Stomach smooth muscle (tissue), 2 donors: ENCODE data around the gene SLC13A4.
"Not testable (repeated sequence)": the region's sequence is repeated elsewhere in the genome, so short reads cannot be mapped to it uniquely, and the experiment has no call there.

Source experiments
- H3K27ac ChIP-seq: one replicate; pipeline ENCODE4 v1.7.0; 2013; ENCODE audit warnings: mild to moderate bottlenecking, low read length, inconsistent platforms
- H3K27me3 ChIP-seq, 2 donors: one replicate each; pipeline ENCODE4 v1.7.0; 2013; ENCODE audit warnings: low read length in 2 of 2; ENCODE audit not compliant: insufficient read depth in 2 of 2, control insufficient read depth in 1 of 2
- H3K36me3 ChIP-seq, 2 donors: one replicate each; pipeline ENCODE4 v1.7.0; 2013; ENCODE audit warnings: low read length in 2 of 2; ENCODE audit not compliant: control insufficient read depth in 2 of 2, insufficient read depth in 2 of 2
- H3K4me1 ChIP-seq: one replicate; pipeline ENCODE4 v1.7.0; 2013; ENCODE audit warnings: low read length; ENCODE audit not compliant: control insufficient read depth, insufficient read depth
- H3K4me3 ChIP-seq, 2 donors: one replicate each; pipeline ENCODE4 v1.7.0; 2013; ENCODE audit warnings: low read length in 2 of 2
- H3K9ac ChIP-seq, 2 donors: one replicate each; pipeline ENCODE4 v1.7.0; 2013; ENCODE audit warnings: low read length in 2 of 2, mild to moderate bottlenecking in 1 of 2
- H3K9me3 ChIP-seq, 2 donors: one replicate each; pipeline ENCODE4 v1.7.0; 2013; ENCODE audit warnings: low read length in 2 of 2; ENCODE audit not compliant: control insufficient read depth in 2 of 2
- donor health status: healthy.
- donor health status: Pancreatic carcinoma.

The SLC13A4 gene, protein sequence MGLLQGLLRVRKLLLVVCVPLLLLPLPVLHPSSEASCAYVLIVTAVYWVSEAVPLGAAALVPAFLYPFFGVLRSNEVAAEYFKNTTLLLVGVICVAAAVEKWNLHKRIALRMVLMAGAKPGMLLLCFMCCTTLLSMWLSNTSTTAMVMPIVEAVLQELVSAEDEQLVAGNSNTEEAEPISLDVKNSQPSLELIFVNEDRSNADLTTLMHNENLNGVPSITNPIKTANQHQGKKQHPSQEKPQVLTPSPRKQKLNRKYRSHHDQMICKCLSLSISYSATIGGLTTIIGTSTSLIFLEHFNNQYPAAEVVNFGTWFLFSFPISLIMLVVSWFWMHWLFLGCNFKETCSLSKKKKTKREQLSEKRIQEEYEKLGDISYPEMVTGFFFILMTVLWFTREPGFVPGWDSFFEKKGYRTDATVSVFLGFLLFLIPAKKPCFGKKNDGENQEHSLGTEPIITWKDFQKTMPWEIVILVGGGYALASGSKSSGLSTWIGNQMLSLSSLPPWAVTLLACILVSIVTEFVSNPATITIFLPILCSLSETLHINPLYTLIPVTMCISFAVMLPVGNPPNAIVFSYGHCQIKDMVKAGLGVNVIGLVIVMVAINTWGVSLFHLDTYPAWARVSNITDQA

DNA sequence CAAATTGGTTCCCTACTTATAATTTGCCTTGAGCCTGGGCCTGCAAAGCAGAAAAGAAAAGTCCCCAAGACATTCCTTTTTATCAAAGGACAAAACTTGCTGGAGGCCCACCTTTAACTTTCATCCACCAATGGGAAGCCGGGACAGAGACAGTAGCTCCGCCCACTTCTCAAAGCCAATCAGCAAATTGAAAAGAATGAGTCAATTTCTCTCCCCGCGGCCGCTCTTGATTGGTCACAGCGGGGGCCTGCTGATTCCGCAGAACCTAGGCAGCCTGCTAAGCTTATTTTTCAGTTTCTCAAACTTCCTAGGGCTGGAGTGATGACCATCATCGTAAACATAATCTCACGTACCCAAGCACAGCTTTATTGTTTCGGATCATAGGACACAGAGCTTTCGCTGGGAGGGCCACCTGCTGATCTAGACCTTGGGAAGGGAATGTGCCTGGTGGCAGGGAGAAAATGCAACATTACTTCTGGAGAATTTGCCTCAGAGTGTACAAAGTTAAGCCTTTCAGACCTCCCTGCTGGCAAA is at the start of gene SLC13A4:
TSS of gene SLC13A4 (minus strand) at position 51 of the 534 bp plus-strand sequence. CDS start 690 bp downstream, outside the sequence.
- Histone ChIP-seq H3K4me1 (no peaks in the 10 kb centered on the region), H3K9me3 (no peaks in the 10 kb centered on the region), H3K4me3 (no peak within 1 kb of the TSS), H3K27ac (no peak within 1 kb of the TSS), H3K36me3 (no peaks in the 10 kb centered on the region), H3K9ac (no peak within 1 kb of the TSS), H3K27me3 (no peaks in the 10 kb centered on the region)

DNA sequence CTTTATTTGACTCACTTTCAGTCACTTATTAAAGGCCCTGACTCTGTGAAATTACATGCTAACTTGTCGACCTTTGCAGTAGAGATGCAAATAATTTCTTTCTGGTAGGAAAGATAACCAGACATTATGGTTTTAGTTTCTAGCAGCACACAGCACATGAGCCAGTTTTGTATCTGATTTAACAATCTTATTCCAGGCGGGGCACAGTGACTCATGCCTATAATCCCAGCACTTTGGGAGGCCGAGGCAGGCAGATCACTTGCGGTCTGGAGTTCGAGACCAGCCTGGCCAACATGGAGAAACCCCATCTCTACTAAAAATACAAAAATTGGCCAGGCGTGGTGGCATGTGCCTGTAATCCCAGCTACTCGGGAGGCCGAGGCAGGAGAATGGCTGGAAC is 47.9 kb upstream of the SLC13A4 start:
- H3K27ac ChIP-seq, H3K9ac ChIP-seq, H3K4me1 ChIP-seq, H3K4me3 ChIP-seq, H3K27me3 ChIP-seq, H3K9me3 ChIP-seq, H3K36me3 ChIP-seq: not testable (repeated sequence)

DNA sequence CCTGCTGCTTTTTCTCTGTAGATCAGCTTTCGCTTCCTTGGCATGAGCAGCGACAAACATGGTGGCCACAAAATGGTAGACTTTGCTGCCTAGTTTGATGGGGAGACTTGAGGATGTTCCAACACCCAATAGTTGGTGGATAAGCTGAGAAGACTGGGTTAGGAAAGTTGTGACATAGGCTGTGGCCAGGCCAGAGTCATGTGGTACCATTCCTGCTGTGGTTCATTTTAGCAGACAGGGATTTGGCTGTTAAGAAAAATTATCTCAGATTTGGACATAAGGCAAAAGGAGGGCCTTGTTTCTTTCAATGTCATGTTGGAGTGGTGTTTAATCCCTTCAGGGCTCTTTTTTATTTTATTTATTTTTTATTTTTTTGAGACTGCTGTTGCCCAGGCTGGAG is 47.2 kb upstream of the SLC13A4 start:
- peaks cover 3% of the 10 kb centered on the region for H3K4me1 ChIP-seq
- peaks cover 0 to 4% of the 10 kb centered on the region in 2 donors for H3K9me3 ChIP-seq
- no peaks in the 10 kb centered on the region for H3K27me3 ChIP-seq
- no peak overlapping the region for H3K4me3 ChIP-seq
- H3K9ac ChIP-seq, result no peak overlapping the region
- H3K36me3 ChIP-seq, result no peaks in the 10 kb centered on the region
- no peak overlapping the region for H3K27ac ChIP-seq

DNA sequence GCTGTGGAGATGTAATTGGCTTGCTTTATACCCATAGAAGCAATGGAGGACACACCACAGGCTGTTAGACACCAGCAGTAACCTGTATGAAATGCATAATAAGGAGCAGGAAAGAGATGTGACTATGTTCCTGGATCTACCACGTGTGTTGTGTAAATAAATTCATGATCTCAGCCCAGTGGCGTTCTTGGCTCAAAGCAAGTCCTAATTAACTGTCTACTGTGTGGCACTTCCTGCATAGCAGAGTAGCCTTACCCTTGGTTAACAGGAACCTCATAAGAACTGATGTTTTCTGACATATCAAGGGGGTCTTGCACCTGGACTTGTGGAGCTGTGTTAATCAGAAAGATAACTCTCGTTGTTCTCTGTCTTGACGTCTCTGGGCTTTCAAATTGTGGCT is 46.3 kb upstream of the SLC13A4 start:
- H3K9ac ChIP-seq, result no peak overlapping the region
- no peaks in the 10 kb centered on the region for H3K27me3 ChIP-seq
- no peak overlapping the region for H3K4me3 ChIP-seq
- H3K36me3 ChIP-seq, result no peaks in the 10 kb centered on the region
- peaks cover 0 to 4% of the 10 kb centered on the region in 2 donors for H3K9me3 ChIP-seq
- peaks cover 3% of the 10 kb centered on the region for H3K4me1 ChIP-seq
- H3K27ac ChIP-seq, result no peak overlapping the region

DNA sequence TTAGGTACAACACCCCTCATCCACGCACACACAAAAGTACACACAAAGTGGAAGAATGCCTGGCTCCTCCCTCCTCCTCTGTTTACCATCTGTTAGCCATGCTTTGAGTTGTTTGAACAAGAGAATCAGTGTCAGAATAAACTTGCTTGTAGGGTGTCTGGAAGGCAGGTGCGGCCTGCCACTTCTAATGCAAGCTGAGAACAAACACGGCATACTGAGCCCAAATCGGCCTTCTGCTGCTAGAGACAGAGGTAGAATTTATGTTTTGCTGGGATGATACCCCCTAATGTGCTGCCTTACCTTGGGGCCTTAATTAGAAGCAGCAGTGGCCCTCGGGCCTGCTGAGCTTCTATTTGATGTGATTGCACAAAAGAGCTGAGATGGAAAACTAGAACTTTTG is 45.5 kb upstream of the SLC13A4 start:
- Histone ChIP-seq H3K27me3 (no peaks in the 10 kb centered on the region), H3K27ac (no peak overlapping the region), H3K36me3 (no peaks in the 10 kb centered on the region), H3K4me1 (peaks cover 3% of the 10 kb centered on the region), H3K9me3 (peaks cover 0 to 4% of the 10 kb centered on the region in 2 donors), H3K9ac (no peak overlapping the region), H3K4me3 (no peak overlapping the region)

DNA sequence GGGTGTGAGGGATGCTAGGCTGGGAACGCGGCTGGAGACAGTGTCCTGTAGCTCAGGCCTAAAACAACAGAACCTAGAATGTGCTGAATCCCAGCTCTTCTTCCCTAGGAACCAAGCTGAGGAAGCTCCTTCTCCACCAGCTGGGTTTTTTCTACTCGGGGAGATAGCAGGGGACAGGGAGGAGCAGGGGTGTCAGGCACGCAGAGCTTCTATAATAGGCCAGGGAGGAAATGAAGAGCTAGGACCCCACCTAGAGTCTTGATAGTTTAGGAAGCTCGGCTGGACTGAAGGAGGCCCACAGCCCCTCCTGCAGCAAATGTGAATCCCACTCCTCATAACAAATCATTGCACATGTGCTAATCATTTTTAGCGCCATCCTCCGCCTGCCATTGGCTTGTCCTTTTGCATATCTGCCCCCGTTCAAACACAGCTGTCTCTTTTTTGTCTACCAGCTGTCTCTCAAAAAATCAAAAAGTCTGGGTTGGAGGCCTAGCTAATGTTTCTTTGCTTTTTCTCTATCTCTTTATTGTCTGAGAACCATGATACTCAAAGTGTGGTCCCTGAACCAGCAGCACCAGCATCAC is 44.7 kb upstream of the SLC13A4 start:
- no peaks in the 10 kb centered on the region for H3K9me3 ChIP-seq
- H3K27me3 ChIP-seq, result no peaks in the 10 kb centered on the region
- H3K27ac ChIP-seq, result no peak overlapping the region
- peaks cover 6% of the 10 kb centered on the region for H3K4me1 ChIP-seq
- H3K36me3 ChIP-seq, result no peaks in the 10 kb centered on the region
- no peak overlapping the region for H3K4me3 ChIP-seq
- H3K9ac ChIP-seq, result no peak overlapping the region

DNA sequence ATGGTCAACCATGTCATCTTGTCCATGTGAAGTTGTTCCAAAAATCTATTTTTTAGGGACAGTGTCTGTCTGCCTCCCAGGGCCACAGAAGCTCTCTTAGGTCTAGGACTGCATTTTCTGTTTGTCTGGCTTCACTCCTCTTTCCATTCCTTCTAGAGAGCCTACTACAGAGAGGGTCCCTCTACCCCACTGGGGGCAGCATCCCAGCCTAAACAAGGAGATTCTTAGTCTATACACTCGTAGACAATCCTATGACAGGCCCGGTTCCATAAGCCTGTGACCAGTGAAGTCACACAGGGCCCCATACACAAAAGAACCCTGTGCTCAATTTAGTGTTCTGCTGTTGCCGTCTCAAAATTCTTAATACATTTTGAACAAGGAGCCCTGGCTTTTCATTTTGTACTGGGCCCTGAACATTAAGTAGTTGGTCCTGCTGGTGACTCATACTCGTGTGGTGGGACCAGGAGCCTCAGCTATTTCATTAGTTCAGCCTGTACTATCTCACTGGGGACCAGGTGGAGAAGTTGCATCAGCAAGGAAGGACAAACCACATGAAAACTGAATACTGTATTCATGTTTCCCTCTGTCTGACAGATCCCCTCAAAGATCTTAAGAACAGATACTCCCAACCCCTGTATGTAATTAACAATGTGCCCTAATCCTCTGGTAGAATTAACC is 44.1 kb upstream of the SLC13A4 start:
- H3K27ac ChIP-seq, result no peak overlapping the region
- H3K9ac ChIP-seq, result no peak overlapping the region
- H3K4me3 ChIP-seq, result no peak overlapping the region
- no peaks in the 10 kb centered on the region for H3K27me3 ChIP-seq
- H3K36me3 ChIP-seq, result no peaks in the 10 kb centered on the region
- peaks cover 6% of the 10 kb centered on the region for H3K4me1 ChIP-seq
- H3K9me3 ChIP-seq, result no peaks in the 10 kb centered on the region

DNA sequence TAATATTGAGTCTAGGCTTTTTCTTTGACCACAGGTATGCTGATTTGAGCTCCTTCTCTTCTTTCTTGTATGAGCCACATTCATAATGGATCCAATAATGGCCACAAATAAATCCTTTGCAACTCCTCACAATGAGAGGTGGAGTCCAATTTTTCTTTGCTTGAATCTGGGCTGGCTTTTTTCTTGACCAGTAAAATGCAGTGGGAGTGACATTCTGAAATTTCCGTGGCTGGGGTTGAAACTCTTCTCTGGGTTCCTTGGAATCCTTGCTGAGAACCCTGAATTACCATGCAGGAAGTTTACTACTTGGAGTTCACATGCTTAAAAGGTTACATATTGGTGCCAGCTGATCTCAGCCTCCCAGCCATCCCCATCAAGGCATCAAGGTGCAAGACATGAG is 43.1 kb upstream of the SLC13A4 start:
- Histone ChIP-seq H3K27me3 (no peaks in the 10 kb centered on the region), H3K4me3 (no peak overlapping the region), H3K27ac (no peak overlapping the region), H3K9ac (no peak overlapping the region), H3K36me3 (no peaks in the 10 kb centered on the region), H3K4me1 (peaks cover 6% of the 10 kb centered on the region), H3K9me3 (no peaks in the 10 kb centered on the region)

DNA sequence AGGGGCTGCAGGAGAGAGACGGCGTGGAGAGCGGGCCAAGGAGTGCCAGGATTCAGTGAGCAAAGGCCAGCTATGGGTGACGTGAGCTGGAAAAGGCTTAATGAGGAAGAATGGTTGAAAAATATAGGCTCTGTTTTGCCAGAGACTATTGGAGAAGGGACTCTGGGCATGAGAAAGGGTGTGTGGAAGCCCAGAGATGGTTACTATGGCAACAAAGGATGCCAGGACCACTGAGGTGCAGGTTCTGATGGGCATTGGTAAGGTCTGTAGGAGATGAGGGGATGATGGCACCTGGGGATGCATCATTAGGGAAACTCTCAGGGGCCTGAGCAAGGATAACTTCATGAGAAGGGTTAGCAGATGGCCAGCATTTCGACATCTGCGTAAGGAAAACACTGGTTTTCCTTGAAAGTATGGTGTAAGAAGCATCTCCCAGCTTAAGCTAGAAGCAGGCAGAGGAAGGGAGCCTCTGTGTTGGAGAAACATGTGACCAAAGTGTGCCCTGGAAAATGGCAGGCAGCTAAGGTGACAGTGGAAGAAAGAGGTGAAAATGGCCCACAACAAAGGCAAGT is 42.2 kb upstream of the SLC13A4 start:
- Histone ChIP-seq H3K27me3 (no peaks in the 10 kb centered on the region), H3K9me3 (no peaks in the 10 kb centered on the region), H3K36me3 (no peaks in the 10 kb centered on the region), H3K4me1 (peaks cover 6% of the 10 kb centered on the region), H3K9ac (no peak overlapping the region), H3K4me3 (no peak overlapping the region), H3K27ac (no peak overlapping the region)

DNA sequence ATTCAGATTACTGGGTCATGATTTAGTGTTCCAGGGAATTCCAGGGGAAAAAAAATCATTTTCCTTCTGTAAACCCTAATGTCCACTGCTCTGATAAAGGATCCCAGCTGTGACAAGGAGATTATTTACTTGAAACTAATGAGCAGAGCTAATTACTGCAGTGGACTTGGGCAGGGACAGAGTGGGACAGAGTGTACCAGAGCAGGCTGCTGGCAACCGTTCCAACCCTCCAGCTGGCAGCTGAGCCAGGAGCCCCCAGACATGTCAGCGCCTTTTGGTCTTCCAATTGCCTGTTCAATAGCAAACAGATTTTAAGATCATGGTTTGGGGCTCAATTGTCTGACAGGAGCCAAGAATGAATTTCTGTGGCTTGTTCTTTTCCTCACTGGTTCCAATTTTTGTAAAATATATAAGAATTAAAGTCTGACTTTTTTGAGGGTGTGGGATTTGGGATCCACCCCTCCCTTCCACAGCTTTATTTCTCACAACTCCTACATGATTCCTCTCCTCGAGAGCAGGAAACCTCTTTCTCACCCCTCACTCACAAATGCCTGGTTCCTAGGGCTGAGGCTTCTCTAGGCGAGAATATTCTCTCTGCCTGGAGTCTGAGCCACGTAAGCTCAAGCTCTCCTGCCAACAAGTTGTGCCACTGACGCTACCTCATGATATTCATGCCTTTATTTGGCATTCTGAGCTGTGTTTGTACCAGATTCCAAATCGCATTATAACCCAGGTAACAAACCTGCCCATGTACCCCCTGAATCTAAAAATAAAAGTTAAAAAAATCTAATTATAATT is 41.2 kb upstream of the SLC13A4 start:
- H3K9me3 ChIP-seq, result no peaks in the 10 kb centered on the region
- H3K4me1 ChIP-seq, result peaks cover 5% of the 10 kb centered on the region
- H3K27ac ChIP-seq, result no peak overlapping the region
- no peak overlapping the region for H3K9ac ChIP-seq
- H3K36me3 ChIP-seq, result no peaks in the 10 kb centered on the region
- H3K4me3 ChIP-seq, result no peak overlapping the region
- no peaks in the 10 kb centered on the region for H3K27me3 ChIP-seq
